ENCODE data around the gene PARG.

The PARG gene

GRCh38 chr10:49781247-49781646, 160.6 kb downstream of the PARG start:
- H2BK120ac ChIP-seq (ENCODE audit: low read depth, low read length): no peak overlapping the region
- no peak overlapping the region for H2BK5ac ChIP-seq (ENCODE audit: low read depth, low read length, poor library complexity, severe bottlenecking)
- no peaks in the 10 kb centered on the region for H3K9me3 ChIP-seq (ENCODE audit: control insufficient read depth, low read length)
- no peak for DNase-seq
- no peak overlapping the region for H2AK5ac ChIP-seq (ENCODE audit: low read length, severe bottlenecking)
- H2BK15ac ChIP-seq (ENCODE audit: low read depth, poor library complexity, severe bottlenecking): no peak overlapping the region
- H2BK12ac ChIP-seq (ENCODE audit: low read length in 2 of 2): no peak overlapping the region
- H3K4me2 ChIP-seq (ENCODE audit: low read length, poor library complexity, severe bottlenecking): no peak overlapping the region
- H3K27ac ChIP-seq (ENCODE audit: low read length, poor library complexity, severe bottlenecking): no peak overlapping the region
- no peak overlapping the region for H4K8ac ChIP-seq (ENCODE audit: low read length)
- H3K14ac ChIP-seq (ENCODE audit: low read length in 2 of 2): no peak overlapping the region
- H2AFZ ChIP-seq (ENCODE audit: low read depth, low read length): no peak overlapping the region
- H3K9ac ChIP-seq (ENCODE audit: low read length): no peak overlapping the region
- no peak overlapping the region for H3K4ac ChIP-seq (ENCODE audit: low read depth in 1 of 2, low read length in 2 of 2)
- no peak overlapping the region for H3K4me3 ChIP-seq (ENCODE audit: insufficient read depth in 1 of 2, low read depth in 1 of 2, low read length in 2 of 2)
- H3K27me3 ChIP-seq (ENCODE audit: control insufficient read depth in 1 of 2, insufficient read depth in 1 of 2, low read length in 2 of 2): peaks cover 13 to 31% of the 10 kb centered on the region in 2 experiments
- no peaks in the 10 kb centered on the region for H3K79me1 ChIP-seq (replicated peaks; ENCODE audit: low read length, poor library complexity, severe bottlenecking)
- H3K36me3 ChIP-seq (ENCODE audit: control insufficient read depth in 1 of 2, insufficient read depth in 2 of 2, low read depth in 1 of 2, low read length in 2 of 2): no peaks in the 10 kb centered on the region
- no peak overlapping the region for H3K18ac ChIP-seq (ENCODE audit: low read depth in 1 of 2, low read length in 2 of 2)
- no peaks in the 10 kb centered on the region for H3K4me1 ChIP-seq (ENCODE audit: control insufficient read depth, insufficient read depth, low read depth, low read length)
- H4K91ac ChIP-seq (ENCODE audit: low read length): no peak overlapping the region
- H3K23ac ChIP-seq (ENCODE audit: low read length in 2 of 2): no peak overlapping the region

- no peaks in the 10 kb centered on the region for H3K36me3 ChIP-seq (ENCODE audit: control insufficient read depth in 1 of 2, insufficient read depth in 2 of 2, low read depth in 1 of 2, low read length in 2 of 2)
- WGBS: 75% methylated on average over 1 of the region's 3 CpGs
- H4K8ac ChIP-seq (ENCODE audit: low read length): no peak overlapping the region
Observed at GRCh38 chr10:49778197-49778596, 163.6 kb downstream of the PARG start.

GRCh38 chr10:49776851-49777250, 165.0 kb downstream of the PARG start:
- no peak overlapping the region for H4K91ac ChIP-seq (ENCODE audit: low read length)
- H3K4ac ChIP-seq (ENCODE audit: low read depth in 1 of 2, low read length in 2 of 2): no peak overlapping the region
- no peaks in the 10 kb centered on the region for H3K9me3 ChIP-seq (ENCODE audit: control insufficient read depth, low read length)
- no peak overlapping the region for H2AK5ac ChIP-seq (ENCODE audit: low read length, severe bottlenecking)
- no peak overlapping the region for H2BK5ac ChIP-seq (ENCODE audit: low read depth, low read length, poor library complexity, severe bottlenecking)
- WGBS: 86% methylated on average over 4 of the region's 4 CpGs
- H3K23ac ChIP-seq (ENCODE audit: low read length in 2 of 2): no peak overlapping the region
- no peak overlapping the region for H2BK120ac ChIP-seq (ENCODE audit: low read depth, low read length)
- H3K4me3 ChIP-seq (ENCODE audit: insufficient read depth in 1 of 2, low read depth in 1 of 2, low read length in 2 of 2): no peak overlapping the region
- no peak overlapping the region for H2BK15ac ChIP-seq (ENCODE audit: low read depth, poor library complexity, severe bottlenecking)
- no peak overlapping the region for H3K4me2 ChIP-seq (ENCODE audit: low read length, poor library complexity, severe bottlenecking)
- no peaks in the 10 kb centered on the region for H3K79me1 ChIP-seq (replicated peaks; ENCODE audit: low read length, poor library complexity, severe bottlenecking)
- peaks cover 14 to 32% of the 10 kb centered on the region in 2 experiments for H3K27me3 ChIP-seq (ENCODE audit: control insufficient read depth in 1 of 2, insufficient read depth in 1 of 2, low read length in 2 of 2)
- H2BK12ac ChIP-seq (ENCODE audit: low read length in 2 of 2): no peak overlapping the region
- H3K9ac ChIP-seq (ENCODE audit: low read length): no peak overlapping the region
- H3K18ac ChIP-seq (ENCODE audit: low read depth in 1 of 2, low read length in 2 of 2): no peak overlapping the region
- no peak overlapping the region for H4K8ac ChIP-seq (ENCODE audit: low read length)
- H3K14ac ChIP-seq (ENCODE audit: low read length in 2 of 2): no peak overlapping the region
- no peak for DNase-seq
- H3K36me3 ChIP-seq (ENCODE audit: control insufficient read depth in 1 of 2, insufficient read depth in 2 of 2, low read depth in 1 of 2, low read length in 2 of 2): no peaks in the 10 kb centered on the region
- H2AFZ ChIP-seq (ENCODE audit: low read depth, low read length): no peak overlapping the region
- no peaks in the 10 kb centered on the region for H3K4me1 ChIP-seq (ENCODE audit: control insufficient read depth, insufficient read depth, low read depth, low read length)
- H3K27ac ChIP-seq (ENCODE audit: low read length, poor library complexity, severe bottlenecking): no peak overlapping the region

More at GRCh38 chr10:49778197-49778596, 163.6 kb downstream of the PARG start:
- Histone ChIP-seq H3K79me1 (replicated peaks; ENCODE audit: low read length, poor library complexity, severe bottlenecking) (no peaks in the 10 kb centered on the region), H3K27ac (ENCODE audit: low read length, poor library complexity, severe bottlenecking) (no peak overlapping the region), H4K91ac (ENCODE audit: low read length) (no peak overlapping the region), H2AFZ (ENCODE audit: low read depth, low read length) (no peak overlapping the region), H3K14ac (ENCODE audit: low read length in 2 of 2) (no peak overlapping the region), H2BK5ac (ENCODE audit: low read depth, low read length, poor library complexity, severe bottlenecking) (no peak overlapping the region), H3K4me2 (ENCODE audit: low read length, poor library complexity, severe bottlenecking) (no peak overlapping the region), H3K4me1 (ENCODE audit: control insufficient read depth, insufficient read depth, low read depth, low read length) (no peaks in the 10 kb centered on the region), H3K23ac (ENCODE audit: low read length in 2 of 2) (no peak overlapping the region), H2BK12ac (ENCODE audit: low read length in 2 of 2) (no peak overlapping the region), H2BK120ac (ENCODE audit: low read depth, low read length) (no peak overlapping the region), H3K18ac (ENCODE audit: low read depth in 1 of 2, low read length in 2 of 2) (no peak overlapping the region), H3K9me3 (ENCODE audit: control insufficient read depth, low read length) (no peaks in the 10 kb centered on the region), H3K27me3 (ENCODE audit: control insufficient read depth in 1 of 2, insufficient read depth in 1 of 2, low read length in 2 of 2) (peaks cover 10 to 25% of the 10 kb centered on the region in 2 experiments), H3K4ac (ENCODE audit: low read depth in 1 of 2, low read length in 2 of 2) (no peak overlapping the region), H2BK15ac (ENCODE audit: low read depth, poor library complexity, severe bottlenecking) (no peak overlapping the region), H3K9ac (ENCODE audit: low read length) (no peak overlapping the region), H3K4me3 (ENCODE audit: insufficient read depth in 1 of 2, low read depth in 1 of 2, low read length in 2 of 2) (no peak overlapping the region), H2AK5ac (ENCODE audit: low read length, severe bottlenecking) (no peak overlapping the region)
- no peak for DNase-seq

GRCh38 chr10:49775014-49775413, 166.8 kb downstream of the PARG start:
- no peak overlapping the region for H3K18ac ChIP-seq (ENCODE audit: low read depth in 1 of 2, low read length in 2 of 2)
- H3K9me3 ChIP-seq (ENCODE audit: control insufficient read depth, low read length): no peaks in the 10 kb centered on the region
- no peak overlapping the region for H2BK12ac ChIP-seq (ENCODE audit: low read length in 2 of 2)
- H3K27ac ChIP-seq (ENCODE audit: low read length, poor library complexity, severe bottlenecking): no peak overlapping the region
- H2AK5ac ChIP-seq (ENCODE audit: low read length, severe bottlenecking): no peak overlapping the region
- 55% methylated on average over 1 of the region's 2 CpGs for WGBS
- peaks cover 12 to 47% of the 10 kb centered on the region in 2 experiments for H3K27me3 ChIP-seq (ENCODE audit: control insufficient read depth in 1 of 2, insufficient read depth in 1 of 2, low read length in 2 of 2)
- no peak overlapping the region for H2BK5ac ChIP-seq (ENCODE audit: low read depth, low read length, poor library complexity, severe bottlenecking)
- DNase-seq: no peak
- H2AFZ ChIP-seq (ENCODE audit: low read depth, low read length): no peak overlapping the region
- no peak overlapping the region for H3K4ac ChIP-seq (ENCODE audit: low read depth in 1 of 2, low read length in 2 of 2)
- no peaks in the 10 kb centered on the region for H3K36me3 ChIP-seq (ENCODE audit: control insufficient read depth in 1 of 2, insufficient read depth in 2 of 2, low read depth in 1 of 2, low read length in 2 of 2)
- H3K4me1 ChIP-seq (ENCODE audit: control insufficient read depth, insufficient read depth, low read depth, low read length): no peaks in the 10 kb centered on the region
- no peak overlapping the region for H4K91ac ChIP-seq (ENCODE audit: low read length)
- H4K8ac ChIP-seq (ENCODE audit: low read length): no peak overlapping the region
- H3K23ac ChIP-seq (ENCODE audit: low read length in 2 of 2): no peak overlapping the region
- H3K79me1 ChIP-seq (replicated peaks; ENCODE audit: low read length, poor library complexity, severe bottlenecking): no peaks in the 10 kb centered on the region
- no peak overlapping the region for H3K9ac ChIP-seq (ENCODE audit: low read length)
- H2BK120ac ChIP-seq (ENCODE audit: low read depth, low read length): no peak overlapping the region
- no peak overlapping the region for H2BK15ac ChIP-seq (ENCODE audit: low read depth, poor library complexity, severe bottlenecking)
- no peak overlapping the region for H3K4me3 ChIP-seq (ENCODE audit: insufficient read depth in 1 of 2, low read depth in 1 of 2, low read length in 2 of 2)
- no peak overlapping the region for H3K4me2 ChIP-seq (ENCODE audit: low read length, poor library complexity, severe bottlenecking)
- no peak overlapping the region for H3K14ac ChIP-seq (ENCODE audit: low read length in 2 of 2)

Measured in mesenchymal stem cell (in vitro differentiated cells and primary cell).